ENCODE measurements around the gene ABCB1.
A peak's percentile ranks its signal among the peaks of the same experiment; 100 is the strongest.
"Not testable (repeated sequence)": the region's sequence is repeated elsewhere in the genome, so short reads cannot be mapped to it uniquely, and the experiment has no call there.

ABCB1 gene

DNA sequence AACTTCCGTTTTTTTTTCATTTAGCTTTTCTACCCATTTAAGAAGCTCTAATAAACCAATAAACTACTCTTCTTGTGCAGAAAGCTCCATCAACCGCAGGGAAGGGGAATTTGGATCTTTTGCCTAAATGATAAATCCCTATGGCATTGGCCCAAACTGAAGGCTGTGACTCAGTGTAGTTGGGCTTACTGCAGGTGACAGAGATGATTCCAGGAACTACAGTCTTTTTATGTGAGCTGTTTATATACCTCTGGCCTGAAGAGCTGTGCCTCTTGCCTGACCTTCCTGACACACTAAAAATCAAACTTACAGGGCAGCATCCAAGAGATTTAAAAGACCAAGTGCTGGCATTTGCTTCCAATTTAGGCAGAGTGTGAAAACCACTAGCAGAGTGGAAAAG lies 25.2 kb downstream of the ABCB1 start:
- no peak for DNase-seq (ENCODE audit: low read depth, low spot score)

DNA sequence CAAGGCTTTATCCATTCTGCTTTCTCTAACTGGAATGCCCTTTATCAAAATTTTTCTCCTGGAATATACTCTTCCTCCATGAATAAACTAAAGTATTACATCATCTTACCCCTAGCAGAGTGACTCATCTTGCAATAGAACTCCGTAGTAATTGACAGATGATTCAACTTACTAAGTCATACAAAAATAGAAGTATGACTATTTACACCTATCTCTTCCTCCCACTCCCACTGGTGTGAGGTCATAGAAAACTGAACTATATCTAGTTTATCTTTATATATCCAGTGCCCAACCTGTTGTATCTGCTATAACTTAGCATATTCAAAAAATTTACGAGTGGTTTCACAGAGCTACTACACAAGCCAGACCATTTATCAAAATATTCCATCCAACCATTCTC lies 26.1 kb downstream of the ABCB1 start:
- DNase-seq (ENCODE audit: low read depth, low spot score) = no peak

DNA sequence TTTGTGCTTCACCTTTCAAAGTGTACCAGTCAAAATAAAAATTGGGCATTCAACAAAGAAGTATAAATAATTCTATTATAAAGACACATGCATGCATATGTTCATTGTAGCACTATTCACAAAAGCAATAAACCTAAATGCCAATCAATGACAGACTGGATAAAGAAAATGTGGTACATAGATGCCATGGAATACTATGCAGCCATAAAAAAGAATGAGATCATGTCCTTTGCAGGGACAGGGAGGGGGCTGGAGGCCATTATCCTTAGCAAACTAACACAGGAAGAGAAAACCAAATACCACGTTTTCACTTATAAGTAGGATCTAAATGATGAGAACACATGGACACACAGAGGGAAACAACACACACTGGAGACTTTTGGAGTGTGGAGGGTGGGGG lies 28.2 kb downstream of the ABCB1 start:
- DNase-seq (ENCODE audit: low read depth, low spot score) = not testable (repeated sequence)

DNA sequence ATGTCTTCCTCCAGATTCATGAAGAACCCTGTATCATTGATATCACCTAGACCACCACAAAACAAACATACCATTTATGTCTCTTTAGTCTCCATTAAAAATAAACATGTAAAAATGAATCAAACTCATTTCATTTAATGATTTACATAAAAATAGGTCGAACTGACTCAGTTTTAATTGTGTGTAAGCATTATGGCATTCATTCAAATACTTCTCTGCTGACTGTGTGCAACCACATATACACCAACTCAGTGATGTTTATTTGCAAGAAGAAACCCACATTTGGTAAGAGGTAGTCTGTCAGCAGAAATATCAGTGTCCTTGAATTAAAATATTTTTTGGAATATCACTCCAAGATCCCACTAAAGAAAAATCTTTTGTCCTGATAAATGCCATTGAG lies 30.5 kb downstream of the ABCB1 start:
- DNase-seq (ENCODE audit: low read depth, low spot score) = no peak

DNA sequence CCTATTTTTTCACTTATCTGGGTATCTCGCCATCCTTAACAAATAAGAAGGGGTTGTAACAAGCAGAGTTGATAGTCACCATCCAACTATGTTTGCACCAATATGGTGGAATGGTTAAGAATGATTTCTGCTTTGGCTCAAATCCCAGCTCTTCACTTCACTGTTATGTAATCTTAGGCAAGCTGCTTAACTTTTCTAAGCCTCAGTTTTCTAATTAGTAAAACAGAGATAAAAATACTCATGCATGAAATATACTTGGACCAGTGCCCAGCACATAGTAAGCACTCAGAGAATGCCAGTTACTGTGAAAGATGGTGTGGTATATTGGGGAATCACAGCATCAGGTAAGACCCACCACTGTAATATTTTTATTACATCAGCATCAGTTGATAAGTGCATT lies 33.6 kb downstream of the ABCB1 start:
- no peak for DNase-seq (ENCODE audit: low read depth, low spot score)

DNA sequence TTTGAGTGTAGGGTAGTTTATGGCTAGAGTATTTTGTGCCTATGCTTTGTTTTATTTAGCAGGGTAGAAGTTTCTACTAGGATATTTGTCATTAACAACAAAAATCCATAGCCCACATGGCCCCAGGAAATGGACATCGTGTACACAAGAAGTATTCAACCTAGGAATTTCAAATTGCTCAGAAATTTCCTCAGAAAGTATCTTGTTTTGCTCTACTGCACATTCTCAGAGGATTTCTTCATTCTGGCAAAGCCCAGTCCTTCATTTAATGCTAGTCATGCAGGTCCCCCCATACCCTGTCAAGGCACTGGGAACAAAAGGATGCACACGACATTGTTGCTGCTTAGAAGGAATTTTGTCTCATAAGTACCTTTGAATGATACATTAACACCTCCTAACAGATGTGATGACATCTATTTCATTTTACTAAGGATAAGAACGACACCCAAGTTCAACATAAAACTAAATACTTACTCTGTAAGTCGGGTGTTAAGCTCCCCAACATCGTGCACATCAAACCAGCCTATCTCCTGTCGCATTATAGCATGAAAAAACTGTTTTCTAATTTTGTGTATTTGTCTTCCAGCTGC lies 34.3 kb downstream of the ABCB1 start:
- DNase-seq (ENCODE audit: low read depth, low spot score) = no peak

DNA sequence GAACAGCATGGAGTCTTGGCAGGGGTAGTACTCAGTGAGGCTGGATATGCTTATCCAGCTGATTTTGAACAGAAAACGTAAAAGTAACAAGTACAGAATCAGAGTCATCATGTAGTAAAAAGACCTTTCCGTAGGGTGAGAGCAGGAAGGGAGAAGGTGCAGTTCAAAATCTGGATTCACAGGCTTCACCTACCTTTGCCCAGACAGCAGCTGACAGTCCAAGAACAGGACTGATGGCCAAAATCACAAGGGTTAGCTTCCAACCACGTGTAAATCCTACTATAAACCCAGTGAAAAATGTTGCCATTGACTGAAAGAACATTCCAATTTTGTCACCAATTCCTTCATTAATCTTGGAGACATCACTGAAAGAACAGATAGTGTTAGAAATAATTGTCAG lies 34.8 kb downstream of the ABCB1 start:
- no peak for DNase-seq (ENCODE audit: low read depth, low spot score)

DNA sequence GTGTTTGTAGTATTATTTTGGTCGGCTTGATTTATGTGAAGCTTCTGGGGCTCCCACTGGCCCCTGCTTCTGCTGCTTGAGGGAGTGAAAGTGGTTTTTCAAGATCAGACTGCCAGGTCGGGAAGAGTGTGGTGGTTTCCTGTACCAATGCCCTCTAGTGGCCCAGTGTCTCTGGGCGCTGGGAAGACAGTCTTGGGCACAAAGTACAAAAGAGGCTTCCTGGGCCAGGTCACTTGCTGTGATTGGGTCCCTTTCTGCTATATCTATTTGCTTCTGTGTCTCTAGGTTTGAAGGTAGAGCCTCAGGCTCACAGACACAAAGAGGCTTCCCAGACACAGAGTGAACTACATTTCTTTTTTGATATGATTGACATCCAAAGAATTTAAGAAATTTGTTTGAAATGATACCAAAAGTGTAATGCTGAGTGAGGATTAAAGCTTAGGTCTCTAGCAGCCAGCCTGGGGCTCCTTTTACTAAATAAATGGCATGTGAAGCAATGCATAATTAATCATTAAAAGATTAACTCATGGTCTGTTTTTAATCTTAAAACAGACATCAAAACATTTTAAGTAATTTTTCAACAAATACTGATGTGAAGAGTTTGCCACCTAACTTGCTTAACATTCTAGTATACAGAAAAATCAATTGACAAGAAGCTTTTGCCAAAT lies 36.3 kb downstream of the ABCB1 start:
- peak; percentile 47 for DNase-seq (ENCODE audit: low read depth, low spot score)

DNA sequence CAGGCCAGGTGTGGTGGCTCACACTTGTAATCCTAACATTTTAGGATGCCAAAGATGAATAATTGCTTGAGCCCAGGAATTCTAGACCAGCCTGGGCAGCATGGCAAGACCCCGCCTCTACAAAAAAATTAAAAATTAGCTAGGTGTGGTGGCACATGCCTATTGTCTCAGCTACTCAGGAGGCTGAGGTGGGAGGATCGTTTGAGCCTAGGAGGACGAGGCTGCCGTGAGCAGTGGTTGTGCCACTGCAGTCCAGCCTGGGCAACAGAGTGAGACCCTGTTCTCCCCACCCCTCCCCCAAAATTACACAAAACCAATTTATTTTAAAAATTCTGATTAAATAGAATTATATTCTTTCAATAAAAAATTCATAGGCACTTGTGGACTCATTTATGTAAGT lies 39.0 kb downstream of the ABCB1 start:
- no peak for DNase-seq (ENCODE audit: low read depth, low spot score)

DNA sequence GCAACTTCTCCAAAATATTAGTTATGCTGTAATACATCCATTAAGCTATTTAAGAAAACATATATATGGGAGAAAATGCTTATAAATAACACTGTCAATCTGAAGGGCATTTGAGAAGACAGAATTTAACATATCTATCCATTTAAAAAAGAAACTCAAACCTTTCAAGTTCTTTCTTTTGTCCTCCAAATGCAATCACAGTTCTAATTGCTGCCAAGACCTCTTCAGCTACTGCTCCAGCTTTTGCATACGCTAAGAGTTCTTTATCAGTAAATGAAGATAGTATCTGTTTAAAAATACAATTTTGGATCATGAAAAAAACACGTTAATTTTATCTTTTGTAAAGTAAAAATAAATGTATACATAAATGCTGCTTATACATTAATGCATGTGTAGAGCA lies 39.6 kb downstream of the ABCB1 start:
- no peak for DNase-seq (ENCODE audit: low read depth, low spot score)

DNA sequence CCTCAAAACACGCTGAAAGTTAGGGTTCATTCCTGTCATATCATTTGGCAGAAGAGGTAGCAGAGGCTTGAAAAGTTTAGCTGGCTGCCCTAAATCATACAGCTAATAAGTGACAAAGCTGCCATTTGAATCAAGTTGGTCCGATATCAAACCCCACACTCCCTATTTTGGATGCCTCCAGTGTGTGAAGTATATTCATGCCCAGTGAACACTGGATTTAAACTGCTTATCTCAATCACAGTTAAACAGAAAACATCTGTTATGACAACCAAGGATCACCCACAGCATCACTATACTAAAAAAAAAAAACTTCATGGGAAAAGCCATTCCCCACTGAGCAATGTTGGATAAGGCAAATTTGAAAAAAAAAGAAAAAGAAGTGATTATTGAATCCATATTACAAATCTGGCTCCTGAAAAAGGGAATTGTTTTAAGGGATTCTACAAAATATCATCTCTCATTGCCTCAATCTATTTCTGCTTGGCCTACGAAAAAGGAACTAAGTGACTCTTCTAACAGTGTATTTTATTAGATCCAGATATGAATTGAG lies 48.3 kb downstream of the ABCB1 start:
- DNase-seq (ENCODE audit: low read depth, low spot score) = no peak

DNA sequence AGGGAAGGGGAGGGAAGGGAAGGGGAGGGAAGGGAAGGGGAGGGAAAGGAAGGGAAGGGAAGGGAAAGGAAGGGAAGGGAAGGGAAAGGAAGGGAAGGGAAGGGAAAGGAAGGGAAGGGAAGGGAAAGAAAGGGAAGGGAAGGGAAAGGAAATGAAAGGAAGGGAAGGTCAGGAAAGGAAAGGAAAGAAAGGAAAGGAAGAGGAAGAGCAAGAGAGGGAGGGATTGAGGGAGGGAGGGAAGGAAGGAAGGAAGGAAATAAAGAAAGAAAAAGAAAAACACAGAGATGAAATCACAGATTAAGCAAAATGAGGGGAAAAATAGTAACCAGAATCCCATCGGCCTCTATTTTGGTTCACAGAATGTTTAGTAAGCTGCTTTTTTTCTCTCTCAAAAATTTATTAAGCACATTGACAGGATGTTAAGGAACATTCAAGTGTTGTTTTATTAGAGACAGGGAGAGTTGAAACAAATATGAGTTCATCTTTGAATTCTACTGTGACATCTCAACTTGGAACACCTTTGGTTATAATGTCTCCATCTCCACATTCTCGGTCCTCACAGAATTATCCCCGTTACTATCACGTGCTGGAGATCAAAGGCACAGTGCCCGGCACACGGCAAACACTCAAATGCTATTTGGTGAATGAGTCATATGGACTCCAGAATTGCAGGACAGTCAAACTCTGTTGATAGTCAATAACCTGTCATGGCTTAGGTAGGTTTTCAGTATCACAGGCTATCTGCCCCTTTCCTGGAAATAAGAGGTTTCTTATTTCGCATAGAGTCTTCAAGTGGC lies 52.4 kb downstream of the ABCB1 start:
- no peak for DNase-seq (ENCODE audit: low read depth, low spot score)

DNA sequence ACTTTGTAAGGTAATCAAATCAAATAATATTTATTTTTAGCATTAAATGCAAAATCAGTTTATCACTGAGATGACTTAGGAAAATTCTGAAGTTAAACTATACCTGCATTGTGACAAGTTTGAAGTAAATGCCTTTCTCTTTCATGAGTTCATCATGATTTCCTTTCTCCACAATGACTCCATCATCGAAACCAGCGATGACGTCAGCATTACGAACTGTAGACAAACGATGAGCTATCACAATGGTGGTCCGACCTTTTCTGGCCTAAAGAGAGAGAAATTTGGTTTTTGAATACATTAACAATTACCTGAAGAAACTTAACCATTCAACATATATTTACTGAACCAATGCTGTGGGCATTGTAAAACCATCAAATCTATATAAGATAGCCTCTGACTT lies 54.9 kb downstream of the ABCB1 start:
- DNase-seq (ENCODE audit: low read depth, low spot score) = no peak

DNA sequence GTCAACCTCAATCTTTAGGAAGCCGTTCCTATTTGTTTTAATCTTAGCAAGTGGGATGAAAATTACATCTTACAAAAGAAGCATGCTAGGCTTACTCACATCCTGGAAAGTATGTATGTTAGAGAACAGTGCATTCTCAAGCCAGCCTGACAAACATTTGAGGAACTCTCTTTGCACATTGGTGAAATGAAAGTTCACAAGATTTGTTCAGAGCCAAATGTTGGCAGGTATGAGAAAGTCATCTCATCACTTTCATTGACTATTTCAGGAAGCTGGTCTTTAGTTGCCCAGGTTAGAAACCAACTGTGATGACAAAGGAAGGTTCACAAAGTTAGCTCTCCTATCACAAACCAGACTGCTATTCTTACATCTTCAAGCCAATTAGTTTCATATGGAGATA lies 57.1 kb downstream of the ABCB1 start:
- DNase-seq (ENCODE audit: low read depth, low spot score) = no peak

DNA sequence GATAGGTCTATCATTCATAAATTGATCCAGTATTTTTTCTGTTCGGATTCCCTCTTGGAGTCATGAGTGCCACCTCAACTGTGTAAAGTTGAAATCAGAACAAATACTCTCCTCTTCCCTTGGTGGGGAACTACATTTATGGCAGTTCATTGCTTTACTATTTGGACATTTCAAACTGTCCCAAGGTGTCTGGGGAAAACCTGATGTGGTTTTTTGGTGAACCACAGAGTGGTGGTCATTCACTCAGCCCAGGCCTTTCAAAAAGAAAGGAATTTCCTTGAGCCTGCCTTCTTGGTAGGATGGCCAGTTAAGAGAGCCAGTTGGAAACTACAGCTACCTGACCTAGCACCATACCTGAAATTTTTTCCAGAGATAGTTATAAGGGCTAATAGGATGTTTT lies 59.0 kb downstream of the ABCB1 start:
- no peak for DNase-seq (ENCODE audit: low read depth, low spot score)

DNA sequence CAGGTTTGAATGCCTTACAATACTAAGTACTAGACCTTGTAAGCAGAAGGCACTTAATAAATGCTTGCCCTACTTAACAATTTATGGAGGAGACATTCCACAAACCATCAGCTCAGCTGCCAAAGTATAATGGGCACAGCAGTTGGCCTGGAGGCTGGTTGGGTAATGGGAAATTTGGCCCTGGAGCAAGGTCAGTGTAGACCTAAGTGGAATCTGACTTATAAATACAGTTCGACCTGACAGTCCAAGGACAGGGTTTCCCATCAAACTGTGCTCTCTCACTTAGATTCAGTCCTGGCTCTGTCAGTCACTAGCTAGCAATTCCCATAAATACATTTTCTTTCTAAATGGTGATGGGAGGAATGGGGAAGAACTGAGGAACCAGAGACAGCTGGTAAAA lies 62.6 kb downstream of the ABCB1 start:
- DNase-seq (ENCODE audit: low read depth, low spot score) = no peak

DNA sequence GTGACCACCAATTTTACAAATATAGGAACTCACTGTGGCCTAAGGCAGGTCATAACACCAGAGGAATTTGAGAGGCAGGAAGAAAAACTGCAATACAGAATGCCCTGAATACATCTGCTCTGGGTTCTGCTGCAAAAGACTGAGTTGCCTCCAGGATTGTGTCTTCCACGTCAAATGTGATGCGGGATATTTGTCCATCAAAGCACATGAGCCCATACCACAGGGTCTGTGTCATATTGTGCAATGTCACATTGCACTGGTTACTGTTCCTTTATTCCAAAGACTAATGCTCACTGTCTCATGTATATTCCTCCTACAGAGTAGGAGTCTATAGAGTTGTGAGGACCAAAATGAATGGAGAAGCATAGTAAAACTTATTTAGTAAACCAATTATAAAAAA lies 66.6 kb downstream of the ABCB1 start:
- no peak for DNase-seq (ENCODE audit: low read depth, low spot score)

DNA sequence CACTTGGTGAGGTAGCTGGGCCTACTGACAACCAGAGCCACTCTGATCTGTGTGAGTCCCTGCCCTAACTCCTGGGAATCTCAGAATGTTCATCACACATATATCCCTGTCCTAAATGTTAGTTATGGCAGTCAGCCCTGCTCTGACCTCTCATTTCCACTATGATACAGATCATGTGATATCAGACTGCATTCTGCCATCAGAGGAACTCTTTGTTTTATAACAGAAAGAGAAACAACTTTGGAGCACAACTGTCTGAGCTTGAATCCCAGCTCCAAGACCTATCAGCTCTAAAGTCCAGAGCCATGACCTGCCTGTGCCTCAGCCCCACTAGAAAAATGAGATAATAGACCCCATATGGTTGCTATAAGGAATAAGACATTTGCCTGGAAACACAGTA lies 70.6 kb downstream of the ABCB1 start:
- DNase-seq (ENCODE audit: low read depth, low spot score) = no peak

DNA sequence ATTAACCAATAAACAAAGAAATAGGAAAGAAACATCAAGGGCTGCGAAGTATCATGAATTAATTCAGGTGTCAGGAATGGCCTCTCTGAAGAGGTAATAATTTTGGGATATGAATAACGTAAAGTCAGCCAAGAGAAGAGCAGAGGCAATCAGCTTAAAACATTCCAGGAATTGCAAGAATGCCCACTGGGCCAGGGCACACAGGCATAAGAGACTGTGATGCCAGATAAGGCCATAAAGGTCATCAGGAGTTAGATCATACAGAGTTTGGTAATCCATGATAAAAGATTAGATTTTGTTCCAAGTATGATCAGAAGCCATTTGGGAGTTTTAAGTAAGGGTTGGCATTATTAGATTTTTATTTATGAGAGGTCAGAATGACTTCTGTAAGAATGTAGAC lies 72.0 kb downstream of the ABCB1 start:
- no peak for DNase-seq (ENCODE audit: low read depth, low spot score)

DNA sequence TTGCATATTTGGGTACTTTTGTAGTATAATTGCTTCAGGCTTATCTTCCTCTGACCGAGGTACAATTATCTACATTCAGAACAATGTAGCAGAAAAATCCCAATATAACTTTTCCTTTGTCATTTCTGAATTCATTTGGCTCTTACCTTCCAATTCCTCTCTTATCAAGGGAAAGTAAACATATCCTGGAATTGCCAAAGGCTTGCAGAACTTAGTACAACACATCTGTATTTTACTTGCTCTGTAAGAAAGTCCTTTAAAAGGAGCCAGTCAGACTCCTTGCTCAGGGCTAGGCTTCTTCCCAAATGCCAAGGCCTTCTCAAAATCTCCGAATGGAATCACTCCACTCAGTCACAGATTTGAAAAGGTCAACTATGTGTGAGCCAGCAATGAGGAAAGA lies 81.9 kb downstream of the ABCB1 start:
- no peak for DNase-seq (ENCODE audit: low read depth, low spot score)

DNA sequence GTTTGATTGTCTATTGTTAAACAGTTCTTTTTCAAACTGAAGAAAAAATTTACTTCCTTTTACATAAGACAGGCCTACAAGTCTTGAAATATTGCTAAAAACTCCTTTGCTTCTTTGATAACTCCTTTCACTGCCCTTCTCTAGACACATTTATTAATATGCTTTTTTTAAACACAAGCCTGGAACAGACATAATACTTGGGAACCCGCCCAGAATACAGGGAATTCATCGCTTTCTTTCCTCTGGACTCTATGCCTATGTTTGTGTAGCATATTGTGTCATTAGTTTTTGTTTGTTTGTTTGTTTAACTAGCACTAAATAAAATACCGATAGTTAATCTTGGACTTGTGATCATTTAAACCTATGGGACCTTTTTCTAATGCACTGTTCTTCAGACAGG lies 82.8 kb downstream of the ABCB1 start:
- DNase-seq (ENCODE audit: low read depth, low spot score) = no peak

DNA sequence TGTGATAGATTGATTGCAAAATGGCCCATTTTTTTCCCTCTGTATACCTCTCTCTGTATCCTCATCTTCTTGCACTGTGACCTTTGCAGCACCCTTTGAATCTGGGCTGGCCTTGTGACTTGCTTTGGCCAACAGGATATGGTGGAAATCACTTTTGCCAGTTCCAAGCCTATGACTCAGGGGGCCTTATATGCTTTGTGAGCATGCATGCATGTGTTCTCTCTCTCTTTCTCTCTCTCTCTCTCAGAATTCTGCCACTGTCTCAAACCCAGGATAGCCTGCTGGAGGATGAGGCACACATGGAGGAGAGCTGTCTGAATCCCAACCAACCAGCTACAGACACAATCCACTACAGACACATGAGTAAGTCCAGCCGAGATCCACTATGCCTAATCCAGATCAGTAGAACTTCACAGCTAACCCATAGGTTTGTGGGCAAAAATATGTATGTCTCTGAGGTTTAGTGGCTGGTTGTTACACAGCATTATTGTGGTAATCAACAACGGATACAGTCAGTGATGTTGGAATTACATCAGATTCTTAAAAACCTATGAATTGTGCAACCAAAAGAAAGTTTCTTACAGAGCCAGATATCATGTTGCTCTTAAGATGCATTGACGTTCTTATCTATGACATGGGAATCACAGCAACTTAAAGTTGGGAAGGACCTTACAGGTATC lies 83.4 kb downstream of the ABCB1 start:
- no peak for DNase-seq (ENCODE audit: low read depth, low spot score)

Data from iPS DF 19.7 (cell line).